Choroid plexus epithelial cell (primary cell): ENCODE measurements around the gene MATN1.
"Not testable (repeated sequence)": the region's sequence is repeated elsewhere in the genome, so short reads cannot be mapped to it uniquely, and the experiment has no call there.

Experiments
- DNase-seq: peaks from one replicate; pipeline ENCODE4 v3.0.0-alpha.2; 2010; ENCODE audit warnings: low read depth
- H3K4me3 ChIP-seq: 2 replicates; pipeline ENCODE4 v1.5.1; 2011; ENCODE audit warnings: low read depth, mild to moderate bottlenecking, control low read depth, low read length, moderate library complexity
- TF ChIP-seq, protein P1 (sequence below): conservative IDR thresholded peaks from 2 replicates; pipeline ENCODE4 v1.5.1; 2011; ENCODE audit warnings: low read depth, mild to moderate bottlenecking, control low read depth, inconsistent platforms, low read length, moderate library complexity

The MATN1 gene

DNA sequence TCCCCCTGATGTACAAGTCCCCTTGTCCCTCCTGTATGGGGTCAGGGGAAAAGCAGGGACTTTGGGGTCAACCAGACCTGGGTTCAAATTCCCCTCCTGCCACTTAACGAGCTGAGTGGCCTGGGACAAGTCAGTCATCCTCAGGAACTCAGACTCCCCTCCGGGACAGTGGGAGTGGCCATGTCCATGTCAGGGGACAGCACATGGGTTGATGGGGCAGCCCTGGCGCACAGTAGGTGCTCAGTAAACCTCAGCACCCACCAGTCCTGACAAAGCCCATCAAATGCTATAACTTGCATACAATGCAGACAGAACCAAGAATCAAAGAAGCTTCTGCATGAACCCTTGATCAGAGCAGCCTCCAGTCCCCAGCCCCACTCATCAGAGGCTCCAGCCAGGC lies 30.0 kb downstream of the MATN1 start:
- no peak for DNase-seq
- TF ChIP-seq, protein P1, sequence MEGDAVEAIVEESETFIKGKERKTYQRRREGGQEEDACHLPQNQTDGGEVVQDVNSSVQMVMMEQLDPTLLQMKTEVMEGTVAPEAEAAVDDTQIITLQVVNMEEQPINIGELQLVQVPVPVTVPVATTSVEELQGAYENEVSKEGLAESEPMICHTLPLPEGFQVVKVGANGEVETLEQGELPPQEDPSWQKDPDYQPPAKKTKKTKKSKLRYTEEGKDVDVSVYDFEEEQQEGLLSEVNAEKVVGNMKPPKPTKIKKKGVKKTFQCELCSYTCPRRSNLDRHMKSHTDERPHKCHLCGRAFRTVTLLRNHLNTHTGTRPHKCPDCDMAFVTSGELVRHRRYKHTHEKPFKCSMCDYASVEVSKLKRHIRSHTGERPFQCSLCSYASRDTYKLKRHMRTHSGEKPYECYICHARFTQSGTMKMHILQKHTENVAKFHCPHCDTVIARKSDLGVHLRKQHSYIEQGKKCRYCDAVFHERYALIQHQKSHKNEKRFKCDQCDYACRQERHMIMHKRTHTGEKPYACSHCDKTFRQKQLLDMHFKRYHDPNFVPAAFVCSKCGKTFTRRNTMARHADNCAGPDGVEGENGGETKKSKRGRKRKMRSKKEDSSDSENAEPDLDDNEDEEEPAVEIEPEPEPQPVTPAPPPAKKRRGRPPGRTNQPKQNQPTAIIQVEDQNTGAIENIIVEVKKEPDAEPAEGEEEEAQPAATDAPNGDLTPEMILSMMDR = no peak
- H3K4me3 ChIP-seq = no peak overlapping the region

DNA sequence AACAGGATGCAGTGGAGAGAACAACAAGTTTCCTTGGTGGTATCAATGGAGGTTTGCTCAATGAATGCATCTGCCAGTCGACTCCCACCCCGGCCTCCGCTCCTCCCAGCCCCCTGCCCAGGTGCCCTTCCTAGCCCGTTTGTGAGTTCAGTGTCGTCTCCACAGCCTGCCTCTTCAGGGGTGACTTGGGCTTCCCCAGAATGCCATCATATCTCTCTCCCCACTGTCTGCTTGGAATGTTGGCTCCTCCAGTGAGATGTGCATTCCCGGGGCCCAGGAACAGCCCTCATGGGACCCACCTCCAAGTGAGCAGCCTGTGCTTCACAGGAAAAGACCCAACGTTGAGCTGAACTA lies 30.5 kb downstream of the MATN1 start:
- DNase-seq = no peak
- TF ChIP-seq, protein P1 = no peak
- no peak overlapping the region for H3K4me3 ChIP-seq

- no peak overlapping the region for H3K4me3 ChIP-seq
- DNase-seq = no peak
- TF ChIP-seq, protein P1 = no peak
Measured at GRCh38 chr1:30692201-30692947, 31.0 kb downstream of the MATN1 start.

DNA sequence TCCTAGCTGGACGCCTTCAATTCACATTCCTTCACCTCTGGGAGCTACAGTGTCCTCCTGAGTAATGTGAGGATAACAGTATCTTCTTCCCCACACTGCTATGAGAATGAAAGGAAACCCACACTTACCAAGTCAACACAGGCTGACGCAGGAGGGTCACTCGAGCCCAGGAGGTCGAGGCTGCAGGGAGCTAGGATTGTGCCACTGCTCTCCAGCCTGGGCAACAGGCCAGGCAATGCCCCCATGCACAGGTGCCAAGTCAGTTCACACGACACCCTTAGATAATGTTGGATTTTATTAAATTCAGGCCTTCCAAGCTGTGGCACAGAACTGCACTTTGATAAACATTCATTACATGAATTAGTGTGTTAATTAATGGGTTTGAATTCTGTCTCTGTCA lies 31.9 kb downstream of the MATN1 start:
- no peak overlapping the region for H3K4me3 ChIP-seq
- TF ChIP-seq, protein P1 = no peak
- no peak for DNase-seq

GRCh38 chr1:30689901-30690645 lies 33.3 kb downstream of the MATN1 start:
- no peak overlapping the region for H3K4me3 ChIP-seq
- DNase-seq = no peak
- TF ChIP-seq, protein P1 = no peak

GRCh38 chr1:30688920-30689794 lies 34.2 kb downstream of the MATN1 start:
- no peak overlapping the region for H3K4me3 ChIP-seq
- TF ChIP-seq, protein P1 = no peak
- no peak for DNase-seq

GRCh38 chr1:30688516-30688915 lies 34.9 kb downstream of the MATN1 start:
- H3K4me3 ChIP-seq, DNase-seq: not testable (repeated sequence)
